ENCODE results near the gene MYO10. TPM values are rescaled to one million over a fixed set of nuclear protein-coding genes. Genes with fewer than 3 reads are reported as not detected.

Gene MYO10
- total RNA-seq, 2 experiments from 2014 or later, result not detected

DNA sequence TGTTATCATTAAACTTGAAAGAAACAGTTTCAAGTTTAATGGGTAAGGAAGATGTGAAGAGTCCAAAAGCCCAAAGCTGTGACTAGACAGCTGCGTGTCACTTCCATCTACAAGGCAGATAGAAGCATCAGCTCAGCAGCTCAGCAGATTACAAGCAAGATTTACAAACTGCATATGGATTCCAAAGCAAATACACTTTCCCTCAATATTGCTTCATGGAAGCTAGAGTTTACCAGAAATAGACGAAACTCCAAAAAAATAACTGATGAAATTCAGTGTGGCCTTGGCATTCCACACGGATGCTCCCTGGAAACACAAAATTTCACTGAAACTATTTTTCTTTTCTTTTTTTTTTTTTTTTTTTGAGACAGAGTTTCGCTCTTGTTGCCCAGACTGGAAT is 17.9 kb downstream of the MYO10 start:
- H3K4me1 Mint-ChIP-seq (ENCODE audit: low read depth), result no peaks in the 10 kb centered on the region
- ATAC-seq (ENCODE audit: poor library complexity) (no peak), DNase-seq (no peak)
- CTCF ChIA-PET, result no interaction called here
- intact Hi-C loops (cut with DNase I, micrococcal nuclease), result no loop called here
- H3K27me3 ChIP-seq (ENCODE audit: control insufficient read depth in 1 of 2, insufficient read depth in 2 of 2, low read length in 2 of 2), result no peaks in the 10 kb centered on the region
- no peak overlapping the region for H3K4me3 ChIP-seq (ENCODE audit: low read length)
- H3K9me3 Mint-ChIP-seq, result no peaks in the 10 kb centered on the region
- TF ChIP-seq CTCF (IDR thresholded peaks at IDR 0.05), result no peak
- no peaks in the 10 kb centered on the region for H3K4me1 ChIP-seq (ENCODE audit: insufficient read depth, low read length)
- no peak overlapping the region for H3K27ac Mint-ChIP-seq
- POLR2A ChIA-PET, result no interaction called here
- H3K4me3 Mint-ChIP-seq, result no peak overlapping the region
- H3K27ac ChIP-seq (ENCODE audit: low read depth in 1 of 2, low read length in 2 of 2), result no peak overlapping the region
- peaks cover 5% of the 10 kb centered on the region for H3K27me3 Mint-ChIP-seq
- H3K36me3 Mint-ChIP-seq (ENCODE audit: low read depth), result no peaks in the 10 kb centered on the region
- no peaks in the 10 kb centered on the region for H3K9me3 ChIP-seq (ENCODE audit: control insufficient read depth in 1 of 2, insufficient read depth in 1 of 2, low read length in 2 of 2)
- no peaks in the 10 kb centered on the region for H3K36me3 ChIP-seq (ENCODE audit: insufficient read depth, low read length)

DNA sequence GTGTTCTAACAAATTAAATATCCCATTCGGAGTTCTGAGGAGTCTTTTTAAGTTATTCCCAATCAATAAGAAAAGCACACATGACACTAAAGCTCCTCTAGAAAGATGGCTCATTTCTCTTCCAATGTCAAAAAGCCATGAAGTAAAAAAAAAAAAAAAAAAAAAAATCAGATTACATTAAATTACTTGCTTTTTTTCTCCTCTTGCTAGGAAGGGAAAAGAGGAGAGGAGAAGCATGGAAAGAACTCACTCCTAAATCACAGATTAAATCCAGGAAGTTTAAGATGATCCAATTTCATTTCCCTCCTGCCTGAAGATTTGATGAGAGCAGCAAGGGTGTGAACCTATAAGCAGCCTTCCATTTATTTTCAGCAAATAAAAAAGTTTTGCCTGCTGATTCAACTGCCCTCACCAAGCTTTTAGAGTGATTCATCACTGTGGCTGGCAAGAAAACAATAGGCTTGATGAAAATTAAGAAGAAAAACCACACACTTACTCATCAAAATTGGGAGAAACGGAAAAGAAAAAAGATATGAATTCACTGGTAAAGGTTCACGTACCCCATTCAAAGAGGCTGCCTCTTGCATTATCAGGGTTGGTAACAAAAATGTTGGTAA is 19.7 kb downstream of the MYO10 start:
- H3K4me3 Mint-ChIP-seq, result no peak overlapping the region
- no peak overlapping the region for H3K27ac Mint-ChIP-seq
- intact Hi-C loops (cut with DNase I, micrococcal nuclease), result no loop called here
- H3K27ac ChIP-seq (ENCODE audit: low read depth in 1 of 2, low read length in 2 of 2), result no peak overlapping the region
- no peak overlapping the region for H3K4me3 ChIP-seq (ENCODE audit: low read length)
- DNase-seq (no peak), ATAC-seq (ENCODE audit: poor library complexity) (no peak)
- no peaks in the 10 kb centered on the region for H3K4me1 ChIP-seq (ENCODE audit: insufficient read depth, low read length)
- H3K36me3 Mint-ChIP-seq (ENCODE audit: low read depth), result no peaks in the 10 kb centered on the region
- ChIA-PET CTCF (no interaction called here), POLR2A (no interaction called here)
- H3K27me3 Mint-ChIP-seq, result peaks cover 5% of the 10 kb centered on the region
- H3K4me1 Mint-ChIP-seq (ENCODE audit: low read depth), result no peaks in the 10 kb centered on the region
- no peaks in the 10 kb centered on the region for H3K9me3 Mint-ChIP-seq
- H3K27me3 ChIP-seq (ENCODE audit: control insufficient read depth in 1 of 2, insufficient read depth in 2 of 2, low read length in 2 of 2), result no peaks in the 10 kb centered on the region
- TF ChIP-seq CTCF (IDR thresholded peaks at IDR 0.05), result no peak
- no peaks in the 10 kb centered on the region for H3K9me3 ChIP-seq (ENCODE audit: control insufficient read depth in 1 of 2, insufficient read depth in 1 of 2, low read length in 2 of 2)
- no peaks in the 10 kb centered on the region for H3K36me3 ChIP-seq (ENCODE audit: insufficient read depth, low read length)

DNA sequence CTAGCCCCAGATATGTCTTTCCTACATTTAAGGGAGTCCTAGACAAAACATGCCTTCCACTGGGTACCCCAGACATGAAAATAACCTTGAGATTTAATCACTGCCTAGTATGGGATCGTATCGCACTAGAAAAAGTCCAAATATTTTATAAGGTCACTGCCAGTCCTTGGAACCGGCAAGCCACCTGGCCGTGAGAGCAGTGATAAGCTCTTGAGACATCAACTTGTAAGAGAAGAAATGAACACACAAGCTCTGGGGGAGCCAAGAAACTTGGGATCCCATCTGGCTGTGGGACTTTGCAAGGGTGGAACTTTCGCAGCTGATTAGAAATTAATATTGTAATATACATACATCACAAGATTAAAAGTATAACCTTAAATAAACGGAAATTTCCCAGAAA is 21.5 kb downstream of the MYO10 start:
- Mint-ChIP-seq H3K4me3 (no peak overlapping the region), H3K4me1 (ENCODE audit: low read depth) (no peaks in the 10 kb centered on the region), H3K36me3 (ENCODE audit: low read depth) (no peaks in the 10 kb centered on the region), H3K27me3 (peaks cover 5% of the 10 kb centered on the region), H3K9me3 (peaks cover 2% of the 10 kb centered on the region), H3K27ac (no peak overlapping the region)
- Histone ChIP-seq H3K4me1 (ENCODE audit: insufficient read depth, low read length) (no peaks in the 10 kb centered on the region), H3K9me3 (ENCODE audit: control insufficient read depth in 1 of 2, insufficient read depth in 1 of 2, low read length in 2 of 2) (no peaks in the 10 kb centered on the region), H3K27me3 (ENCODE audit: control insufficient read depth in 1 of 2, insufficient read depth in 2 of 2, low read length in 2 of 2) (no peaks in the 10 kb centered on the region), H3K36me3 (ENCODE audit: insufficient read depth, low read length) (no peaks in the 10 kb centered on the region), H3K27ac (ENCODE audit: low read depth in 1 of 2, low read length in 2 of 2) (no peak overlapping the region), H3K4me3 (ENCODE audit: low read length) (no peak overlapping the region)
- POLR2A ChIA-PET, result no interaction called here
- intact Hi-C loops (cut with DNase I, micrococcal nuclease), result no loop called here
- no peak for TF ChIP-seq CTCF (IDR thresholded peaks at IDR 0.05)
- CTCF ChIA-PET, result no interaction called here
- ATAC-seq (ENCODE audit: poor library complexity) (no peak), DNase-seq (no peak)

All from CD4-positive, alpha-beta T cell (primary cell).